Putamen (tissue), 1 donor: ENCODE data around the gene STC2.

Experiments used
- DNase-seq: peaks from one replicate; pipeline ENCODE4 v3.0.0-alpha.2; 2016; ENCODE audit warnings: low spot score

STC2 gene

GRCh38 chr5:173268750-173269432 lies 59.3 kb downstream of the STC2 start:
- no peak for DNase-seq

GRCh38 chr5:173265433-173265832 lies 62.8 kb downstream of the STC2 start:
- no peak for DNase-seq
